NCI-H187 (cell line): ENCODE measurements around the gene SLA2.
"Not testable (repeated sequence)": the region's sequence is repeated elsewhere in the genome, so short reads cannot be mapped to it uniquely, and the experiment has no call there.

Experiments
- DNase-seq, 2 experiments: peaks; one replicate each; lab custom pipeline; 2025; lab: John Stamatoyannopoulos, UW

SLA2 gene

DNA sequence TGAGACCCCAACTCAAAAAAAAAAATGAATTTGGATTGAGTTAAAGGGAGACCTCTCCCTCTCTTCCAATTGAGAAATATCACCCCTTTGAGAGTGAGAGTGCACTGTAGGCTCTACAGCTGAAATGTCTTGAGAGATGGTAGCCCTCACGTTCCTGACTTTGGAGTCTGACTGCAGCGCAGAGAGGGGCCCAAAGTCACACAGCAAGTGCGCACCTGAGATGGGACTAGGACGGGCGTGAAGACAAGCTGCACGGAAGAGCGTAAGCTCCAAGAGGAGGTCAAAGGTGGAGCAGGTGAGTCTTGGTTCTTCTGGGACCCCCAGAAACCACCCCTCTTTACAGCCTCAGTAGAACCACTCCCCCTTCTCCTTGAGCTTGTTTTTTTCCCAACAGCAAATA lies 643 bp downstream of the SLA2 start:
- DNase-seq = no peak

DNA sequence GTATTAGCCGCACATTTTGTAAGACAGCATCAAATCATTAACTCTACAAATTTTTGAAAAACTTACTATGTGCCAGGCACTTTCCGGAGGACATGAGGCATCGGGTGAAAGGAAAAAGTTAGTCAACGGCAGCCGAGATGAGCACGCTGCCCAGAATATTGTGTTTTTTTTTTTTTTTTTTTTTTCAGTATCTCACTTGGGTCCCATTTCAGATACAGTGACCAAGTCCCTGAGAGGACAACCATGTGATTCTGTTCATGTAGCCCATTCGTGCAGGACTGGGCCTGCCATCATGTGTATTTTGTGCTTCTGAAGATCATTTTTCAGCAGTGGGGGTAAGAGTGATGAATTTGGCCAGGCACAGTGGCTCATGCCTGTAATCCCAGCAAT lies 1.3 kb downstream of the SLA2 start:
- DNase-seq = no peak

DNA sequence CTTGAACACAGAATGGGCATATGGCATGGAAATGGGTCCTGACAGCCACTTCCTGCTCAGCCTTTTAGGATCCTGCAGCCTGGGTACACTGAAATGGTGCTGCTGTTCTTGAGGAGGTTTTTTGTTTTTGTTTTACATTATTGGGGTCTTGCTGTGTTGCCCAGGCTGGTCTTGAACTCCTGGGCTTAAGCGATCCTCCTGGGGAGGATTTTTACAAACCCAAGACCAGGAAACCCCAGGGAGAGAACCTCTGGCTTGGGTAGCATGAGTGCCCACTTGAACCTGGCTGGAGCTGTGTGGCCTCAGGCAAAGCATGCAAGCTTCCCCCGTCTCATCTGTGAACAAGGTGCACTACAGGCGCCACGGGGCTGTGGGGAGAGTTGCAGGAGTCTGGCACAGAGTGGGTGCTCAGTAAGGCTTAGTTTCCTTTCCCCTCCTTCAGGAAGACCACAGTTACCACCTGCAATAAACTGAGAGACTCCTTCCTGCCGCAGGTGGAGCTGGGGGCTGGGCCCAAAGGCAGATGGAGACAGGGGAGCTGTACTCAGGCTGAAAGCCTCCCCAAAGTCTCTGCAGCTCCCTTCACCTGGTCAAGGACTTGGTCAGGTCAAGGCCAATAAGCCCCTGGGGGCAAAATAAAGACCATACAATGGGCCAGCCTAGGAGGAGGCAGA lies 1.8 kb downstream of the SLA2 start:
- DNase-seq = no peak

DNA sequence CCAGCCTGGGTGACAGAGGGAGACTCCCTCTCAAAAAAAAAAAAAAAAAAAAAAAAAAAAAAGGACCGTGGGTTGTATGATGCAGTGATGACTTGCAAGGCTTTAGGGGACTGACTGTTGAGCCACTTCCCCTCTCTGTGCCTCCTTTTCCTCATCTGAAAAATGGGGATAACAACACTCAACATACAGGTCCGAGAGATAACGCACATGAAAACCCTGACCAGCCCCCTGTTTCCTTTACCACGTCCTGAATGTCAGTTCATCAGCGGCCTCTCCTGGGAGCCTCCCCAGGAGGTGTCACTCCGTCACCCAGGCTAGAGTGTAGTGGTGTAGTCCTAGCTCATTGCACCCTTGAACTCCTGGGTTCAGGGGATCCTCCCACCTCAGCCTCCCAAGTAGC lies 3.9 kb downstream of the SLA2 start:
- no peak for DNase-seq

DNA sequence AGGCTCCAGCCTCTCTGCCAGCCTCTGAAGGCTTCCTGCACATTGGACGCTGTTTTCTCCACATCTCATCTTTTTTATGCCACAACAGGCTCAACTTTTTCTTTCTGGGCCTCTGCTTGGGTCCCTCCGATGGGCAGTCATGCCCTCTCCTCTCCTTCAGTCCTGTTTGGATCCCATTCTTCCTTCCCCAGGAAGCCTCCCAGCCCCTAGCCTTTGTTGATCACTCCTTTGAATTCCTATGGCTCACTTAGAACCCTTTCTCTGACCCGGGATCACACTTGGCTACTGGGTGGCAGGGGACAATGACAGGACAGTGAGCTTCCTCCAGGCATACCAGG lies 4.5 kb downstream of the SLA2 start:
- no peak for DNase-seq

DNA sequence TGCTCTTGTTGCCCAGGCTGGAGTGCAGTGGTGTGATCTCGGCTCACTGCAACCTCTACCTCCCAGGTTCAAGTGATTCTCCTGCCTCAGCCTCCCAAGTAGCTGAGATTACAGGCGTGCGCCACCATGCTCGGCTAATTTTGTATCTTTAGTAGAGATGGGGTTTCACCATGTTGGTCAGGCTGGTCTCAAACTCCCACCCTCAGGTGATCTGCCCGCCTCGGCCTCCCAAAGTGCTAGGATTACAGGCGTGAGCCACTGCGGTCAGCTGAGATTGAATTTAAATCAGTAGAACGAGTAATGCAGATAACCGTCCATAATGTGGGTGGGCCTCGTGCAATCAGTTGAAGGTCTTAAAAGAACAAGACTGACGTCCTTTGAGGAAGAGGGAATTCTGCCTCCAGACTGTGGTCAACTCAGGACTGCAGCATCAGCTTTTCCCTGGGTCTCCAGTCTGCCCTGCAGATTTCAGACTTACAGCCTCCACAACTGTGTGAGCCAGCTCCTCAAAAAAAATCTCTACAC lies 7.1 kb downstream of the SLA2 start:
- not testable (repeated sequence) for DNase-seq

DNA sequence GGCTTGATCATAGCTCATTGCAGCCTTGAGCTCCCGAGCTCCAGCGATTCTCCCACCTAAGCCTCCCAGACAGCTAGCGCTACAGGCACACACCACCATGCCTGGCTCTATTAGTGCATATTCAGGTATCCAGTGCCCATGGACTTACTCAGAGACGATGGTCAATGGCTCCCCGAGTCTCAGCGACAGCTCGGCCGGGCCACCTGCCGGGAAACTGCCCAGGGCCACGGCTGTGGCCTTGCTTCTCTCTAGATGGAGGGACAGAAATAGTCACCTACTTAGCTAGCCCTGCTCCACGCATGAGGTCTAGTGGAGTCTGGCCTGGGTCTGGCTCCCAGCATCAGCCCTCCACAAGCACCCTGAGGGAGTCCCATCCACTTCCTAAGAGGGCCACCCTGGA lies 11.7 kb downstream of the SLA2 start:
- no peak for DNase-seq

DNA sequence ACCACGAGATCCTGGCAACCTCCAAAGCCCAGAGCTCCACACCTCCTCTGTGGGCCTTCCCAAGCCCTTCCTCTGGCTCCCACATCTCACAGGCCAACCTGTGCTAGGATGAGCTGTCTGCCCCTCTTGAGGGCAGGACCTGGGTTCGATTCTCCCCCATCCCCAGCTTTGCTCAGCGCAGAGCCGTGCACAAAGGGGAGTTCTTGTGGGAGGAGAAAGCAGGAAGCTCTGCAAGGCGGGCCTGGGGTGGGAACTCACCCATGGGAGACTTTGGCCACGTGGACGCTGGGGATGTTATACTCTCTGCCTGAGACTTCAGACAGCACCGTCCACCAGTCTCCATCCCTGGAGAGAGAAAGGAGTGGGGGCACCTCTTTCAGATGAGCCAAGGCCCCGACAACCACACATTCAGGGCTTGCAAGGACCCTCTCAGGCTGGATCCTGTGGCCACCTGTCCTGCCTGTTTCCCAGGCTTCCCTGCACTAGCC lies 12.7 kb downstream of the SLA2 start:
- DNase-seq = no peak

DNA sequence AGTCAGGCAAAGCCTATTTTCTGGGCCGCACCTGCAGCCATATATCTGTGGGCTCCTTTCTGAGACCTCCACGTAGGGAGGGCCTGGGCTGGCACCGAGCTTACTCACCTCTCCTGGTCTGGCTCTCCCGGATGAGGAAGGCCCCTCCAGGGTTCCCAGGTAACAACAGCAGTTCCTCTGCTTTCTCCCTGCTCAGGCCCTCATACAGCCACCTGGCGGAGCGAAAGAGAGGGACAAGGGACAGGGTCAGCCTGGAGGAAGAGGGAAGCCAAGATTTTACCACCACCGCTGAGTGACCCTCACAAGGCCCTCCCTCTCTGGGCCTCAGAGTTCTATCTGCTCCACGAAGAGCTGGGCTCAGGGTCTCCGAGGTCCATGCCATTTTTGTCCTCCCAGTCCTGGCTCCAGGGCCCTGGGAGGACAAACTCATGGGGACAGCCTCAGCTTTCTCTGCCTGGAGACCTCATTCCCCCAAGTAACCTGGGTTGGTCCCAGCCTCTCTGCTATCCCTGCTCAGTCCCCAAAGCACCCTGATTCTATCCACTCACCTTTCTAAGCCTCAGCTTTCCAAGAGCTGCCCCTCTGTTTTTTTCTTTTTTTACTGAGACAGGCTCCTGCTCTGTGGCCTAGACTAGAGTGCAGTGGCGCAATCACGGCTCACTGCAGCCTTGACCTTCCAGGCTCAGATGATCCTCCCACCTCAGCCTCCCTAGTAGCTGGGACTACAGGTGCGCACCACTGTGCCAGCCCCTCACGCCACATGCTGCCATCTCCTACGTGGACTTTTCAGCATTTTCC lies 13.3 kb downstream of the SLA2 start:
- no peak for DNase-seq

DNA sequence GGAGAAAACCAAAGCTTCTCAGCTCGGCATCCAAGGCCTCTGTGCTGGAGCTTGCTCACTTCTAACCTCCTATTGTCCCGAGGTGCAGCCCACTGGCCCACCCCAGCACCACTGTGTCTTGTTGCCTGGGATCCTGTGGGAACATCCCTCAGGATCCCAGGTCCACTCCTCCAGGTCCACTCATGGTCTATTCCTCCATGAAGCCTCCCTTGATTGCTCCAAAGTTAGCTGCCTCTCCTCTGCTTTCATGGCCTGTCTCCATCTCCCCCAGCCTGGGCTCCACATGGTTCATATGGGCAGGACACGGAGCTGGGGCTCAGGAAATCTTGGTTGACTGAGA lies 13.9 kb downstream of the SLA2 start:
- no peak for DNase-seq

DNA sequence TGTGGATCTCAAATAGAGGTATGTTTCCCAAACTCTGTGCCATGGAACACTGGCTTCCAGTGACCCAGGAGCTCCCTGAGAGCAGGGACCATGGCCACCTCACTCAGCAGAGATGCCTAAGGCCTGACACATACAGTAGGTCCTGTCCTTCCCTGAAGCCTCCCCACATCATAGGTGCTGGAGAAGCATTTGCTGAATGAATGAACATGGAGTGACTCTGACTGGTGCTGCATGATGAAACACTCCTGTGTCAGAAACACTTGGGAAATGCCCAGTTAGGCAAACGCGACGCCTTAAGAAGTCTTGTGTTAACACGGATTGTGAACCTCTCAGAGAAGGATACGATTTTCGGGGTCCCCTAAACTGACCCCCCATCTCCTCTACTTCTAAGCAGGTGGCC lies 14.3 kb downstream of the SLA2 start:
- no peak for DNase-seq

DNA sequence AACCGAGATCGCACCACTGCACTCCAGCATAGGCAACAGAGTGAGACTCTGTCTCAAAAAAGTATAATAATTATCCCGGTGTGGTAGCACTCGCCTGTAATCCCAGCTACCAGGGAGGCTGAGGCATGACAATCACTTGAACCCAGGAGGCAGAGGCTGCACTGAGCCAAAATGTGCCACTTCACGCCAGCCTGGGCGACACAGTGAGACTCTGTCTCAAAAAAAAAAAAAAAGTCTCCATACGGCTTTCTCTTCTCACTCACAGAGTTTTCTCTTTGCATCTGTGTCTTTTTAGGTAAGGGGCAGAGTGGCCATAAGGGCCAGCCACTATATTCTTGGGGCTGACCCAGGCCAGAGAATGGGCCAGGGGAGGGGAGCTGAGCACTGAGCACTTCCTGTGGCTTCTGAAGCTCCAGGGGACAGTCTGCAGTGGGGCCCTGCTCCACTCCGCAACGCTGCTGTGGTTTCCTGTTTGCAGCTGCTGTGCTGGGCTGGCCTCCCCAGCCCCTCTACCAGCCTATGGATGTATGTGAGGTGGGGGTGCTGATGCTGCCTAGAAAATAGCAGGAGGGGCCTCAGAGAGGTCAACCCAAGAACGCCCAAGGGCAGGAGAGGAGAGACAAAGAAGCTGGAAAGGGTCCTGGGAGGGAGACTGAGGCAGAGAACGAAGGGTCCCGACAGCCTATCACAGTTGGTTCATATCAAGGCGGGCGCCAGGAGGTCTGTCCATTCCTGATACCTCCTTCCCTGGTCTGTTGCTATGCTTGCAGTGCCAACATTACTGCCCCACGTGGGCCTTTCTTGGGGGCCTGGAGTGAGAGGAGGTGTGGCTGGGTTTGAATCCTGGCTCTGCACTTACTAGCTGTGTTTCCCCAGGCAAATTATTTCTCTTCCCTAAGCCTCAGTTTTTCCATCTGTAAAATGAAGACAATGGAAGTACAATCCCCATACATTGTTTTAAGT lies 16.0 kb downstream of the SLA2 start:
- DNase-seq = no peak

DNA sequence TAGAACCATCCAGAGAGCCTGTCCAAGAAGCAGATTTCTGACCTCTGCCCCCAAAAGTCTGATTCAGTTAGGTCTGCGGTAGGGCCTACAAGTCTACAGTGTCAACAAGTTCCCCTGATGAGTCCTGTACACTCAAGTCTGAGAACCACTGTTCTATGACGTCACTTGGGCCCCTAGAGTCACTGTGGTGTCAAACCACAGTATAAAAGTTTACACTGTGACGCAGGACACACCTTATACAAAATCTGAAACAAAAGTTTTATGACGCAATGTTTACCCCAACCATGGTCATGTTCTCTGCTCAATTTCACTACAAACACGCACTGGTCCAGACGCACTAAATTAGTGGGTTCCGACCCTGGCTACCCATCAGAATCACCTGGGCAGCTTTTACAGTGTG lies 17.9 kb downstream of the SLA2 start:
- no peak for DNase-seq

DNA sequence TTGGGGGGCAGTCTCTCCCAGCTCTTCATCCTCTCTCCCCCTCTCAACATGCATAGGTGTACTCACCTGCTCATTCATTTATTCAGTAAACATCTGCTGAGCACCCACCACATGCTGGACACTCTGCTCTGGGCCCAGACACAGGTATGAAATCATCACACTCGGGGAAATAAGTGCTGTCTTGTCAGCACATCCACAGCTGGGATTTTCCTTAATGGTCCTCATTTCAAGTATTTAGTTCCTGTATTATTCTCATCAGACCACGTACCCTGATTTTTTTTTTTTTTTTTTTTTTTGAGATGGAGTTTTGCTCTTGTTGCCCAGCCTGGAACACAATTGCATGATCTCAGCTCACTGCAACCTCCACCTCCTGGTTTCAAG lies 21.1 kb downstream of the SLA2 start:
- DNase-seq = no peak

DNA sequence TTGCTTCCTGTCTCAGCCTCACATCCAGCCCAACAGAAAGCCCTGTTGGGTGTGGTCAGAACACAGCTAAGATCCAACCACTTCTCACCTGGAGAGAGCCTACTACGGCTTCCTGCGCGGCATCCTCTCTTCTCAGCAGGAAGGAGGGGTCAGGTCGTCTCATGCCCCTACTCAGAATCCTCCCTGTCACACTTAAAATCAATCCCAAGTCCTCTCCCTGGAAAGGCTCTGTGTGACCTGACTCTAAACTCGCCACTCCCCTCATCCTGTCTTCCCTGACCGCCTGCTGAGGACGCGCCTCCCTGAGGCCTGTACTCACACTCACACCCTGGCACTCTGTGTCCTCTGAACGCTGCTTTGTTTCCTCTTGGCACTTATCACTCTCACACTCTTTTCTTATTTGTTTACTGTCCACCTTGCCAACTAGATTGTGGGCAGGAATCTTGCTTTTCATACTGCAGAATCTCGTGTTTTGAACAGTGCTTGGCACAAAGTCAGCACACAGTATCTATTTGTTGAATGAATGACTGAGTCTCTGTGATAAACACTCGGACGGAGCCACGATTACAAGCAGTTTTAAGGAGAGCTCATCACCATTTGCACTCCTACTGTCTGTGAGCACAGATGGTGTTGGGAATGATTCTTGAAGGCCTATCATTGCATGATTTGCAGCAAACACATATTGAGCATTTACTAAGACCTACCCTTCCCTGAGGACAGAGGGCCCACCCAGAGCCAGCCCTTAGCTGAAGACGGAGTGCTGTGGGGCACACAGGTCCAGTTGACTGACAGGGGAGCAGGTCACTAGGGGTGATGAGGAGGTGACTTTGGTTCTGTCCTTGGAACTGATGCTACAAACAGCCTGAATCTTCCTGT lies 21.7 kb downstream of the SLA2 start:
- no peak for DNase-seq

DNA sequence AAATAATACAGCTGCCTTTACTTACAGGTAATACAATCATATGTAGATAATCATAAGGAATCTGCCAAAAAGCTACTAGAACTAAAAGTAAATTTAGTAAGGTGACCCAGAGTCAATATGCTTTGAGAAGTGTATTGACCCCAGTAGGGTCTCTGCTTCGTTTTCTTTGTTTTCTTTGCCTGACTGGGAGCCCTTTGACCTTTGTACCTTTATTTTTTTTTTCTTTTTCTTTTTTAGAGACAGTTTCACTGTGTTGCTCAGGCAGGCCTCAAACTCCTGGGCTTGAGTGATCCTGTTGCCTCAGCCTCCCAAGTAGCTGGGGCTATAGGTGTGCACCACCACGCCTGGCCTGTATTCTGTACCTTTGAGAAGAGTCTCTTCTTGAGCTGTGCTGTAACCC lies 22.6 kb downstream of the SLA2 start:
- no peak for DNase-seq

DNA sequence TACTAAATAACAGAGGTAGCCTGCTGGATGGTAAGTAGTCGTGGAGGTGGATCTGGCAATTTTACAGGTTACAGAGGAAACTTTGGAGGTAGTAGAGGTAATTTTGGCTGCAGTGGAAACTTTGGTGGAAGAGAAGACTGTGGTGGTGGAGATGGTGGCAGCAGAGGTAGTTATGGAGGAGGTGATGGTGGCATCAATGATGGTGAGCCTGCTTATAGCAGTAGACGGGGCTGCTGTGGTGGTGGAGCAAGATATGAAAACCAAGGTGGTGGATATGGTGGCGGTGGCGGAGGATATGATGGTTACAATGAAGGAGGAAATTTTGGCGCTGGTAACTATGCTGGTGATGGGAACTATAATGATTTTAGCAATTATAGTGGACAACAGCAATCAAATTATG lies 25.1 kb downstream of the SLA2 start:
- no peak for DNase-seq

DNA sequence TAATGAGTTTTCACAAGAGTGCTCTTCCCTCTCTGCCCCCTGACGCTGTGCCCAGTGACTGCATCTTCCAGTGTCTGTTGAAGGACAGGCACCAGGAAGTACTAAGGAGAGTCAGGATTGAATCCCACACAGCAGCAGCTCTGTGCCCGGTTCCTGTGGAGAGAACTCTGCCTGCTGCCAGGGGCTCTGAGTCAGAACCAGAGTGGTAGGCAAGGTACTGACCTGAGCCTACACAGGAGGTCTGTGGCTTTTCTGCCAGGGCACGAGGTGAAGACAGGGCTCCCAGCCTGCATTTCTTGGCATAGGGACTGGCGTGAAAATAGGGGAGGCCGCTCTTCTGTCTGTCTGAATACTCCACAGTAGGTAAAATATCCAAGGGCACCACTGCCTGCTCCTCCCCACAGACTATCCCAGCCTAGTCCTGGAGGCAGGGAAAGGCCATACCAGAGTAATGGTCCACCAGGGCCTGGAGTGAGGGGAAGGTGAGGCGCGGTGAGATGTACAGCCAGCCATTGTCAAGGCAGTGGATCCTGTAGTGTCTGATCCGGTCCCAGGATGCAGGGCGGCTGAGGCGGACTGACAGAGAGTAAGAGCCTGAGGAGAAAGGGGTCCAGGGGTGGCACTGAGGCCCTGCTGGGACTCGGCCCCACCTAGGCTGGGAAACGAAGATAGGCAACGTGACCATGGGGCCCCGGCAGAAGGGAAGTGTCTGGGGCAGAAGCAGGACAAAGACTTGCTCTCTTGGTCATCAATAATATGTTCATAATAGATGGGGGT lies 31.0 kb downstream of the SLA2 start:
- no peak for DNase-seq

DNA sequence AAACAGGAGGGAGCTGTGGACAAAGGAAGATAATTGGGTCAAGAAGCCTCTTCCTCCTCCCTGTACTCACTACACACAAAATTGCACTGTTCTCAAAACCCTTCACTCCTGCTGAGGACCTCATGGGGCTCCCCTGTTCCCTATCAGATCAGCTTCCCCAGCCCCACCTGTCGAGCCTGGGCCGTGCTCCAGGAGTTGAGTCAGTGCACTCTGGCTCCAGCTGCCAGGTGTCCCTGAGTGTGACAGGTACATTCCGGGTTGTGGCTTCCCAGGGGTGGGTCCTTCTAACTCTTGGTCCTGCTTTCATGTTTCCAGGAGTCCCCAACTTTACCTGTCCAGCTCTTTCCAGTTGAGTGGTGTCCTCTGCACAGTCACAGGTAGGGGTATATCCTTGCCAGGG lies 32.0 kb downstream of the SLA2 start:
- DNase-seq = no peak

DNA sequence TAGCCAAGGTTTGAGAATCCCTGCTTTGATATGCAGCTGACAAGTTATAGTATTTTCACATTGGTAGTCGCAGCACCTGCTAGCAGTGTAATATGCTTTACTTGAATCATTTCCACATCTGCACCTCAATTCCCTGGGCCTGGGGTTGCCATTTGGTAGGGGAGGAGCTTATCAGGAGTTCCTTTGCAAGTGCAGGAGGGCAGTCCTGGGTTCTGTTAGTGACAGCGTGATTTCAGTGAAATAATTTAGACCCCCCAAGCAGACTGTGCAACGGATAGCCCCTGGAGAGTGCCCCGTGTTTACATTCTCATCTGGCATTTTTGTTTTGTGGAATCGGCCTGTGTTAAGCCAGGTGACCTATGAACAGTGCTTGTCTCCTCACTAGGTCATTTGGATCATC lies 34.4 kb downstream of the SLA2 start:
- DNase-seq = no peak

DNA sequence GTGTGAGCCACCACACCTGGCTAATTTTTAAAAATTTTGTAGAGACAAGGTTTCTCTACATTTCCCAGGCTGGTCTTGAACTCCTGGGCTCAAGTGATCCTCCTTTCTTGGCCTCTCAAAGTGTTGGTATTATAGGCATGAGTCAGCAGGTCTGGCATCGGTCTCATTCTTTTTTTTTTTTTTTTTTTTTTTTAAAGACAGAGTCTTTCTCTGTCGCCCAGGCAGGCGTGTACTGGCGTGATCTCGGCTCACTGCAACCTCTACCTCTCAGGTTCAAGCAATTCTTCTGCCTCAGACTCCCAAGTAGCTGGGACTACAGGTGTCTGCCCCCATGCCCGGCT lies 37.6 kb downstream of the SLA2 start:
- not testable (repeated sequence) for DNase-seq
